Epithelial cell of proximal tubule (primary cell): ENCODE measurements around the gene BORA. TPM values are rescaled to one million over a fixed set of nuclear protein-coding genes. Genes with fewer than 3 reads are reported as not detected.
A peak's percentile ranks its signal among the peaks of the same experiment; 100 is the strongest.

ENCODE experiments used
- DNase-seq: peaks from one replicate; pipeline ENCODE4 v3.0.0-alpha.2; 2011; ENCODE audit warnings: low read depth
- H3K4me3 ChIP-seq: 2 replicates; pipeline ENCODE4 v1.5.1; 2011; ENCODE audit warnings: low read depth, mild to moderate bottlenecking, low read length
- CTCF ChIP-seq: conservative IDR thresholded peaks from 2 replicates; pipeline ENCODE4 v1.5.1; 2012; ENCODE audit warnings: low read depth, mild to moderate bottlenecking, low read length
- total RNA-seq: library from RNA; depleted of rRNA; stranded (reverse); fragments of >200 nt; gene quantifications from 2 replicates; pipeline ENCODE4 v1.2.3, GENCODE V29; 2015

The BORA gene
- total RNA-seq = 9.8 and 16.3 TPM in 2 replicates

- DNase-seq = peak; percentile 82
- TF ChIP-seq CTCF = no peak
These were observed at the start of gene BORA, which contains the start of gene MZT1 for GRCh38 chr13:72727417-72728289. TSS of gene BORA (plus strand) at chr13:72727923. CDS start at chr13:72728941, 1,018 bp downstream. TSS of gene MZT1 (minus strand) at chr13:72727629. CDS start at chr13:72727602, 27 bp downstream.

GRCh38 chr13:72678312-72678711 is 49.4 kb upstream of the BORA start:
- no peak for TF ChIP-seq CTCF
- H3K4me3 ChIP-seq = no peak overlapping the region
- no peak for DNase-seq

More at GRCh38 chr13:72727417-72728289, at the start of gene BORA, which contains the start of gene MZT1:
- H3K4me3 ChIP-seq = peak within 1 kb of the TSS; percentile 98

GRCh38 chr13:72680353-72680752 is 47.4 kb upstream of the BORA start:
- no peak for DNase-seq
- H3K4me3 ChIP-seq = no peak overlapping the region
- TF ChIP-seq CTCF = no peak

- no peak for DNase-seq
- TF ChIP-seq CTCF = no peak
- H3K4me3 ChIP-seq = no peak overlapping the region
These were observed 41.0 kb upstream of the BORA start for GRCh38 chr13:72686766-72687165.

GRCh38 chr13:72689181-72689696 is 38.5 kb upstream of the BORA start:
- DNase-seq = no peak

GRCh38 chr13:72692884-72693514 is 34.7 kb upstream of the BORA start:
- DNase-seq = no peak
- no peak overlapping the region for H3K4me3 ChIP-seq
- TF ChIP-seq CTCF = no peak

More at GRCh38 chr13:72689181-72689696, 38.5 kb upstream of the BORA start:
- no peak overlapping the region for H3K4me3 ChIP-seq
- no peak for TF ChIP-seq CTCF
